HepG2 (cell line): ENCODE data around the gene DRAP1. TPM values are rescaled to one million over a fixed set of nuclear protein-coding genes. Genes with fewer than 3 reads are reported as not detected.

Experiments used
- ARHGAP35 ChIP-seq: sonication (generic); formaldehyde crosslinking; IDR thresholded peaks from 2 replicates; pipeline ENCODE4 v1.9.0; 2022; ENCODE audit warnings: mild to moderate bottlenecking, inconsistent platforms, moderate library complexity, missing genetic modification reagents, borderline replicate concordance
- DPF2 ChIP-seq: sonication (generic); formaldehyde crosslinking; IDR thresholded peaks from 2 replicates; pipeline ENCODE4 v1.4.0; 2020; ENCODE audit warnings: mild to moderate bottlenecking, low read depth, missing genetic modification reagents, borderline replicate concordance
- MAF1 ChIP-seq: sonication (generic); formaldehyde crosslinking; IDR thresholded peaks from 2 replicates; pipeline ENCODE4 v1.5.0; 2020; ENCODE audit warnings: missing genetic modification reagents, borderline replicate concordance
- MTA1 ChIP-seq: sonication (generic); formaldehyde crosslinking; IDR thresholded peaks from 2 replicates; pipeline ENCODE4 v1.4.0; 2020; ENCODE audit warnings: missing genetic modification reagents, mild to moderate bottlenecking, borderline replicate concordance
- NCOA2 ChIP-seq: sonication (generic); formaldehyde crosslinking; IDR thresholded peaks from 2 replicates; pipeline ENCODE4 v1.8.0; 2022; ENCODE audit warnings: inconsistent platforms
- NR3C1 ChIP-seq: sonication (generic); formaldehyde crosslinking; IDR thresholded peaks from 2 replicates; pipeline ENCODE4 v1.4.0; 2020; ENCODE audit warnings: missing genetic modification reagents
- PHF8 ChIP-seq: sonication (generic); formaldehyde crosslinking; IDR thresholded peaks from 2 replicates; pipeline ENCODE4 v1.5.0; 2020; ENCODE audit warnings: missing genetic modification reagents
- YY1 ChIP-seq: IDR thresholded peaks from 2 replicates; pipeline ENCODE4 v1.6.1; 2011; ENCODE audit warnings: low read length, low read depth, moderate library complexity, mild to moderate bottlenecking; ENCODE audit not compliant: insufficient read depth, insufficient replicate concordance
- ZNF430 ChIP-seq: sonication (generic); formaldehyde crosslinking; IDR thresholded peaks from 2 replicates; pipeline ENCODE4 v1.9.0; 2021; ENCODE audit warnings: mild to moderate bottlenecking, missing genetic modification reagents
- ZNF777 ChIP-seq: sonication (generic); formaldehyde crosslinking; IDR thresholded peaks from 2 replicates; pipeline ENCODE4 v1.4.0; 2020; ENCODE audit warnings: missing genetic modification reagents
- ZNF782 ChIP-seq: sonication (generic); formaldehyde crosslinking; IDR thresholded peaks from 2 replicates; pipeline ENCODE4 v1.4.0; 2020; ENCODE audit warnings: missing genetic modification reagents, mild to moderate bottlenecking, borderline replicate concordance
- ZNF841 ChIP-seq: sonication (generic); formaldehyde crosslinking; IDR thresholded peaks from 2 replicates; pipeline ENCODE4 v1.8.1; 2023; ENCODE audit warnings: missing genetic modification reagents, borderline replicate concordance
- polyA plus RNA-seq, 8 experiments: library from polyadenylated mRNA; depleted of rRNA in 3 of 8; stranded (reverse) in 7 of 8; unstranded in 1 of 8; fragments of >200 nt; fragmentation: Illumina TruSeq in 4 of 8; extraction: Trizol in 4 of 8; gene quantifications; 2 replicates each; pipeline versions ENCODE4 v1.2.1 to v1.2.3, GENCODE V29; 2011 to 2016; ENCODE audit warnings: low read depth in 4 of 8, missing spikeins in 1 of 8, mixed read lengths in 1 of 8; ENCODE audit not compliant: insufficient read depth in 1 of 8
- total RNA-seq, 5 experiments: library from RNA; depleted of rRNA; stranded (reverse); fragments of >200 nt; fragmentation: Illumina TruSeq; extraction: Trizol; gene quantifications; 2 replicates each; pipeline ENCODE4 v1.2.3, GENCODE V29; 2016; ENCODE audit warnings: low read depth in 1 of 5
- TF ChIP-seq, protein P1 (sequence below): sonication (generic); formaldehyde crosslinking; IDR thresholded peaks from 2 replicates; pipeline ENCODE4 v1.4.0; 2020; ENCODE audit warnings: missing genetic modification reagents, borderline replicate concordance
- TF ChIP-seq, protein P2 (sequence below): sonication (generic); formaldehyde crosslinking; IDR thresholded peaks from 2 replicates; pipeline ENCODE4 v1.4.0; 2020; ENCODE audit warnings: mild to moderate bottlenecking, missing genetic modification reagents
- TF ChIP-seq, protein P3 (sequence below): sonication (generic); formaldehyde crosslinking; IDR thresholded peaks from 2 replicates; pipeline ENCODE4 v1.5.0; 2020; ENCODE audit warnings: mild to moderate bottlenecking, missing genetic modification reagents
- TF ChIP-seq, protein P4 (sequence below): IDR thresholded peaks from 2 replicates; pipeline ENCODE4 v1.6.1; 2012; ENCODE audit warnings: low read length, improper control_type of control experiment

The DRAP1 gene
- total and polyA plus RNA-seq, 2 of the 13 experiments (the other 11 are each of a cell fraction or from before 2014, with no cell fraction given), result 46.8 to 52.3 TPM

DNA sequence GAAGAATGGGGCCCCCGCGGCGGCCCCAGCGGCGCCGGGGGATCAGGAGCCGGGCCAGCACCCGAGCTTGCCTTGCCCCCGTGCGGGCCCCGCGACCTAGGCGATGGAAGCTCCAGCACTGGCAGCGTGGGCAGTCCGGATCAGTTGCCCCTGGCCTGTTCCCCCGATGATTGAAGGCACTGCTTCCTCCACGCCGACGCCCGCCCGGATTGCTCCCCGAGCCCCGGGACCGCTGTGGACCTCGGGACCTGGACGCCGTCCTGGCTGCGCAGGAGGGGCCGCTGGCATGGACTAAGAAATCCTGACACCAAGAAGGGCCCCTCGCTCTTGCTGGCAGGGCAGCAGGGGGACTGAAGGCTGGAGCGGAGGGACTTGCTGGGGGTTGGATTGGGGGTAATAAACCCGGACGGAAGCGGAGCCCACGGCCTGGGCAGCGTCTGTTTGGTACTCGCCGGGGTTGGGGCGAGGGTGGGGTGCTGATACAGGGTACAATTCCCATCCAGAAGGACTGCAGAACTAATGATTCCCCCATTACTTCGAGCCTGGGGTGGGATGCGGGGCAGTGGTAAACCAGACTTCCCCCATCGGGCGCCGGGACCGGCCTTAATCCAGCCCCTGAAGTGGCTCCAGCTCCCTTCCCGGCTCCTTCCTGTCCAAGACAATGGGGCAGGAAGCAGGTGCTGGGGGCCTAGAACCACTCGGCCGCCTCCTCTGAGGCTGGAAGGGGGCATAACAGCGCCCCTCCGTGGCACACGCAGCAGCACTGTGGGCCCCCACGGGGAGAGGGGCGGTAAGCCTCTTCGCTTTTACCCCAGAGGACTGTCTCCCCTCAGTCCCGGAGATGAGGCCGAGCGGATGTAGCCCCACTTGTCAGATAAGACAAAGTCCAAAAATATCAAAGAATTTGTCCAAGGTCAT is 27.7 kb upstream of the DRAP1 start (continued):
- TF ChIP-seq ARHGAP35, result no peak
- TF ChIP-seq ZNF777, result peak; percentile 64; the same call in 1 of the 2 replicates
- no peak for TF ChIP-seq DPF2 (CRISPR knock-in tag)
- no peak for TF ChIP-seq ZNF841 (CRISPR knock-in tag)
- TF ChIP-seq, protein P1, sequence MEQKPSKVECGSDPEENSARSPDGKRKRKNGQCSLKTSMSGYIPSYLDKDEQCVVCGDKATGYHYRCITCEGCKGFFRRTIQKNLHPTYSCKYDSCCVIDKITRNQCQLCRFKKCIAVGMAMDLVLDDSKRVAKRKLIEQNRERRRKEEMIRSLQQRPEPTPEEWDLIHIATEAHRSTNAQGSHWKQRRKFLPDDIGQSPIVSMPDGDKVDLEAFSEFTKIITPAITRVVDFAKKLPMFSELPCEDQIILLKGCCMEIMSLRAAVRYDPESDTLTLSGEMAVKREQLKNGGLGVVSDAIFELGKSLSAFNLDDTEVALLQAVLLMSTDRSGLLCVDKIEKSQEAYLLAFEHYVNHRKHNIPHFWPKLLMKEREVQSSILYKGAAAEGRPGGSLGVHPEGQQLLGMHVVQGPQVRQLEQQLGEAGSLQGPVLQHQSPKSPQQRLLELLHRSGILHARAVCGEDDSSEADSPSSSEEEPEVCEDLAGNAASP (CRISPR knock-in tag), result no peak; the same call in 1 of the 2 replicates
- 0 out of 2 replicates have a peak, but pooled peaks have one; percentile 40 for TF ChIP-seq NCOA2 (CRISPR knock-in tag)
- TF ChIP-seq, protein P2, sequence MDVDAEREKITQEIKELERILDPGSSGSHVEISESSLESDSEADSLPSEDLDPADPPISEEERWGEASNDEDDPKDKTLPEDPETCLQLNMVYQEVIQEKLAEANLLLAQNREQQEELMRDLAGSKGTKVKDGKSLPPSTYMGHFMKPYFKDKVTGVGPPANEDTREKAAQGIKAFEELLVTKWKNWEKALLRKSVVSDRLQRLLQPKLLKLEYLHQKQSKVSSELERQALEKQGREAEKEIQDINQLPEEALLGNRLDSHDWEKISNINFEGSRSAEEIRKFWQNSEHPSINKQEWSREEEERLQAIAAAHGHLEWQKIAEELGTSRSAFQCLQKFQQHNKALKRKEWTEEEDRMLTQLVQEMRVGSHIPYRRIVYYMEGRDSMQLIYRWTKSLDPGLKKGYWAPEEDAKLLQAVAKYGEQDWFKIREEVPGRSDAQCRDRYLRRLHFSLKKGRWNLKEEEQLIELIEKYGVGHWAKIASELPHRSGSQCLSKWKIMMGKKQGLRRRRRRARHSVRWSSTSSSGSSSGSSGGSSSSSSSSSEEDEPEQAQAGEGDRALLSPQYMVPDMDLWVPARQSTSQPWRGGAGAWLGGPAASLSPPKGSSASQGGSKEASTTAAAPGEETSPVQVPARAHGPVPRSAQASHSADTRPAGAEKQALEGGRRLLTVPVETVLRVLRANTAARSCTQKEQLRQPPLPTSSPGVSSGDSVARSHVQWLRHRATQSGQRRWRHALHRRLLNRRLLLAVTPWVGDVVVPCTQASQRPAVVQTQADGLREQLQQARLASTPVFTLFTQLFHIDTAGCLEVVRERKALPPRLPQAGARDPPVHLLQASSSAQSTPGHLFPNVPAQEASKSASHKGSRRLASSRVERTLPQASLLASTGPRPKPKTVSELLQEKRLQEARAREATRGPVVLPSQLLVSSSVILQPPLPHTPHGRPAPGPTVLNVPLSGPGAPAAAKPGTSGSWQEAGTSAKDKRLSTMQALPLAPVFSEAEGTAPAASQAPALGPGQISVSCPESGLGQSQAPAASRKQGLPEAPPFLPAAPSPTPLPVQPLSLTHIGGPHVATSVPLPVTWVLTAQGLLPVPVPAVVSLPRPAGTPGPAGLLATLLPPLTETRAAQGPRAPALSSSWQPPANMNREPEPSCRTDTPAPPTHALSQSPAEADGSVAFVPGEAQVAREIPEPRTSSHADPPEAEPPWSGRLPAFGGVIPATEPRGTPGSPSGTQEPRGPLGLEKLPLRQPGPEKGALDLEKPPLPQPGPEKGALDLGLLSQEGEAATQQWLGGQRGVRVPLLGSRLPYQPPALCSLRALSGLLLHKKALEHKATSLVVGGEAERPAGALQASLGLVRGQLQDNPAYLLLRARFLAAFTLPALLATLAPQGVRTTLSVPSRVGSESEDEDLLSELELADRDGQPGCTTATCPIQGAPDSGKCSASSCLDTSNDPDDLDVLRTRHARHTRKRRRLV (CRISPR knock-in tag), result no peak
- TF ChIP-seq ZNF782 (CRISPR knock-in tag), result no peak; the same call in 1 of the 2 replicates
- TF ChIP-seq PHF8, result peak; percentile 45; the same call in 1 of the 2 replicates
- TF ChIP-seq MTA1 (CRISPR knock-in tag), result no peak
- no peak for TF ChIP-seq YY1
- no peak for TF ChIP-seq ZNF430 (CRISPR knock-in tag)
- TF ChIP-seq NR3C1 (CRISPR knock-in tag), result no peak
- TF ChIP-seq, protein P3, sequence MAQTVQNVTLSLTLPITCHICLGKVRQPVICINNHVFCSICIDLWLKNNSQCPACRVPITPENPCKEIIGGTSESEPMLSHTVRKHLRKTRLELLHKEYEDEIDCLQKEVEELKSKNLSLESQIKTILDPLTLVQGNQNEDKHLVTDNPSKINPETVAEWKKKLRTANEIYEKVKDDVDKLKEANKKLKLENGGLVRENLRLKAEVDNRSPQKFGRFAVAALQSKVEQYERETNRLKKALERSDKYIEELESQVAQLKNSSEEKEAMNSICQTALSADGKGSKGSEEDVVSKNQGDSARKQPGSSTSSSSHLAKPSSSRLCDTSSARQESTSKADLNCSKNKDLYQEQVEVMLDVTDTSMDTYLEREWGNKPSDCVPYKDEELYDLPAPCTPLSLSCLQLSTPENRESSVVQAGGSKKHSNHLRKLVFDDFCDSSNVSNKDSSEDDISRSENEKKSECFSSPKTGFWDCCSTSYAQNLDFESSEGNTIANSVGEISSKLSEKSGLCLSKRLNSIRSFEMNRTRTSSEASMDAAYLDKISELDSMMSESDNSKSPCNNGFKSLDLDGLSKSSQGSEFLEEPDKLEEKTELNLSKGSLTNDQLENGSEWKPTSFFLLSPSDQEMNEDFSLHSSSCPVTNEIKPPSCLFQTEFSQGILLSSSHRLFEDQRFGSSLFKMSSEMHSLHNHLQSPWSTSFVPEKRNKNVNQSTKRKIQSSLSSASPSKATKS, result no peak; the same call in none of the 2 replicates
- TF ChIP-seq MAF1 (CRISPR knock-in tag), result no peak
- TF ChIP-seq, protein P4, sequence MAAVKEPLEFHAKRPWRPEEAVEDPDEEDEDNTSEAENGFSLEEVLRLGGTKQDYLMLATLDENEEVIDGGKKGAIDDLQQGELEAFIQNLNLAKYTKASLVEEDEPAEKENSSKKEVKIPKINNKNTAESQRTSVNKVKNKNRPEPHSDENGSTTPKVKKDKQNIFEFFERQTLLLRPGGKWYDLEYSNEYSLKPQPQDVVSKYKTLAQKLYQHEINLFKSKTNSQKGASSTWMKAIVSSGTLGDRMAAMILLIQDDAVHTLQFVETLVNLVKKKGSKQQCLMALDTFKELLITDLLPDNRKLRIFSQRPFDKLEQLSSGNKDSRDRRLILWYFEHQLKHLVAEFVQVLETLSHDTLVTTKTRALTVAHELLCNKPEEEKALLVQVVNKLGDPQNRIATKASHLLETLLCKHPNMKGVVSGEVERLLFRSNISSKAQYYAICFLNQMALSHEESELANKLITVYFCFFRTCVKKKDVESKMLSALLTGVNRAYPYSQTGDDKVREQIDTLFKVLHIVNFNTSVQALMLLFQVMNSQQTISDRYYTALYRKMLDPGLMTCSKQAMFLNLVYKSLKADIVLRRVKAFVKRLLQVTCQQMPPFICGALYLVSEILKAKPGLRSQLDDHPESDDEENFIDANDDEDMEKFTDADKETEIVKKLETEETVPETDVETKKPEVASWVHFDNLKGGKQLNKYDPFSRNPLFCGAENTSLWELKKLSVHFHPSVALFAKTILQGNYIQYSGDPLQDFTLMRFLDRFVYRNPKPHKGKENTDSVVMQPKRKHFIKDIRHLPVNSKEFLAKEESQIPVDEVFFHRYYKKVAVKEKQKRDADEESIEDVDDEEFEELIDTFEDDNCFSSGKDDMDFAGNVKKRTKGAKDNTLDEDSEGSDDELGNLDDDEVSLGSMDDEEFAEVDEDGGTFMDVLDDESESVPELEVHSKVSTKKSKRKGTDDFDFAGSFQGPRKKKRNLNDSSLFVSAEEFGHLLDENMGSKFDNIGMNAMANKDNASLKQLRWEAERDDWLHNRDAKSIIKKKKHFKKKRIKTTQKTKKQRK, result no peak
